Ammon's horn (tissue), 1 donor: ENCODE results near the gene TMEM240.

ENCODE experiments used
- DNase-seq: peaks from one replicate; pipeline ENCODE4 v3.0.0-alpha.2; 2016; ENCODE audit warnings: low spot score

Gene TMEM240

GRCh38 chr1:1540090-1540817, at the start of gene TMEM240:
Gene TMEM240 (minus strand): TSS chr1:1540624. CDS start chr1:1540346, 278 bp downstream.
- DNase-seq: peak; percentile 88

GRCh38 chr1:1583347-1584010, 43.1 kb upstream of the TMEM240 start:
- DNase-seq: no peak

- no peak for DNase-seq
Observed at GRCh38 chr1:1582585-1583346, 42.3 kb upstream of the TMEM240 start.

- DNase-seq: no peak
Observed at GRCh38 chr1:1578371-1578940, 38.0 kb upstream of the TMEM240 start.

GRCh38 chr1:1577367-1578011, 37.1 kb upstream of the TMEM240 start:
- DNase-seq: no peak

- peak; percentile 92 for DNase-seq
Observed at GRCh38 chr1:1574721-1575537, 34.5 kb upstream of the TMEM240 start, which contains the start of gene SSU72. Gene SSU72 (minus strand): TSS chr1:1574863. CDS start chr1:1574557, 306 bp downstream.

GRCh38 chr1:1573843-1574720, 33.7 kb upstream of the TMEM240 start:
- peak; percentile 54 for DNase-seq

GRCh38 chr1:1569341-1569740, 28.9 kb upstream of the TMEM240 start:
- no peak for DNase-seq

- no peak for DNase-seq
Observed at GRCh38 chr1:1567891-1568291, 27.5 kb upstream of the TMEM240 start.

- no peak for DNase-seq
Observed at GRCh38 chr1:1567152-1567875, 26.9 kb upstream of the TMEM240 start.

GRCh38 chr1:1565340-1565739, 24.9 kb upstream of the TMEM240 start:
- DNase-seq: no peak

GRCh38 chr1:1564268-1564667, 23.8 kb upstream of the TMEM240 start:
- DNase-seq: no peak

- no peak for DNase-seq
Observed at GRCh38 chr1:1563688-1564087, 23.3 kb upstream of the TMEM240 start.

- DNase-seq: peak; percentile 52
Observed at GRCh38 chr1:1562556-1563195, 22.3 kb upstream of the TMEM240 start.

GRCh38 chr1:1561801-1562470, 21.5 kb upstream of the TMEM240 start:
- DNase-seq: no peak

- DNase-seq: no peak
Observed at GRCh38 chr1:1560178-1560577, 19.8 kb upstream of the TMEM240 start.

- no peak for DNase-seq
Observed at GRCh38 chr1:1559066-1559465, 18.6 kb upstream of the TMEM240 start.

GRCh38 chr1:1558591-1558990, 18.2 kb upstream of the TMEM240 start:
- DNase-seq: no peak
